ENCODE results near the gene GNAT3.

Gene GNAT3

GRCh38 chr7:80488851-80489370 lies 23.0 kb downstream of the GNAT3 start:
- no peak overlapping the region for H3K27ac ChIP-seq
- TF ChIP-seq, protein P1, sequence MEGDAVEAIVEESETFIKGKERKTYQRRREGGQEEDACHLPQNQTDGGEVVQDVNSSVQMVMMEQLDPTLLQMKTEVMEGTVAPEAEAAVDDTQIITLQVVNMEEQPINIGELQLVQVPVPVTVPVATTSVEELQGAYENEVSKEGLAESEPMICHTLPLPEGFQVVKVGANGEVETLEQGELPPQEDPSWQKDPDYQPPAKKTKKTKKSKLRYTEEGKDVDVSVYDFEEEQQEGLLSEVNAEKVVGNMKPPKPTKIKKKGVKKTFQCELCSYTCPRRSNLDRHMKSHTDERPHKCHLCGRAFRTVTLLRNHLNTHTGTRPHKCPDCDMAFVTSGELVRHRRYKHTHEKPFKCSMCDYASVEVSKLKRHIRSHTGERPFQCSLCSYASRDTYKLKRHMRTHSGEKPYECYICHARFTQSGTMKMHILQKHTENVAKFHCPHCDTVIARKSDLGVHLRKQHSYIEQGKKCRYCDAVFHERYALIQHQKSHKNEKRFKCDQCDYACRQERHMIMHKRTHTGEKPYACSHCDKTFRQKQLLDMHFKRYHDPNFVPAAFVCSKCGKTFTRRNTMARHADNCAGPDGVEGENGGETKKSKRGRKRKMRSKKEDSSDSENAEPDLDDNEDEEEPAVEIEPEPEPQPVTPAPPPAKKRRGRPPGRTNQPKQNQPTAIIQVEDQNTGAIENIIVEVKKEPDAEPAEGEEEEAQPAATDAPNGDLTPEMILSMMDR (conservative IDR thresholded peaks at IDR 0.05), result no peak

DNA sequence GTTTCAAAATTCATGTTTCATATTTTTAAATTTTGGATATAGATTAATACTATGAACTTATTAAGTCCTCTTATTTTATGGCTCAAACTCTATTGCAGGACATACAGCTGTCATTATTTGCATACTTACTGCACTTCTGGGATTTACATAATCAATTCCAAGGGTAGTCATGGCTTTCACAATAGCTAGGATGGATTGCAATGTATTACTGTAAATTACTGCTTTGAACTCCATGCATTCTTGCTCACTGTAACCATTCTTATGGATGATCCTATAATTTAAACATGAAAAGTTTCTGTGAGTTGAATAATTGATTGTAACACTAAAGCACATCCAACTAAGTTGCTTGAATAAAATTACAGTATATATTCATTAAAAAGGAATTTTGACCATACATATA lies 23.5 kb downstream of the GNAT3 start:
- TF ChIP-seq, protein P1 (conservative IDR thresholded peaks at IDR 0.05), result no peak
- H3K27ac ChIP-seq, result no peak overlapping the region

GRCh38 chr7:80485721-80486120 lies 26.1 kb downstream of the GNAT3 start:
- TF ChIP-seq, protein P1 (conservative IDR thresholded peaks at IDR 0.05), result no peak
- no peak overlapping the region for H3K27ac ChIP-seq

- no peak overlapping the region for H3K27ac ChIP-seq
- TF ChIP-seq, protein P1 (conservative IDR thresholded peaks at IDR 0.05), result no peak
Observed at GRCh38 chr7:80482950-80483349, 28.9 kb downstream of the GNAT3 start.

- TF ChIP-seq, protein P1 (conservative IDR thresholded peaks at IDR 0.05), result no peak
- no peak overlapping the region for H3K27ac ChIP-seq
Observed at GRCh38 chr7:80481196-80481884, 30.5 kb downstream of the GNAT3 start.

DNA sequence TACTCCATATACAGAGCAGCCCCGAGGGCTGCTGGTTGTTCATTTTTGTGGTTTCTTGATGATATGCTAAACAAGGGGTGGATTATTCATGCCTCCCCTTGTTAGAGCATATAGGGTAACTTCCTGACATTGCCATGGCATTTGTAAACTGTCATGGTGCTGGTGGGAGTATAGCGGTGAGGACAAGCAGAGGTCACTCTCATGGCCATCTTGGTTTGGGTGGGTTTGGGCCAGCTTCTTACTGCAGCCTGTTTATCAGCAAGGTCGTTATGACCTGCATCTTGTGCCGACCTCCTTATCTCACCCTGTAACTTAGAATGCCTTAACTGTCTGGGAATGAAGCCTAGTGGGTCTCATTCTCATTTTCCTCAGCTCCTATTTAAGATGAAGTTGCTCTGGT lies 31.3 kb downstream of the GNAT3 start:
- no peak overlapping the region for H3K27ac ChIP-seq
- TF ChIP-seq, protein P1 (conservative IDR thresholded peaks at IDR 0.05), result no peak

DNA sequence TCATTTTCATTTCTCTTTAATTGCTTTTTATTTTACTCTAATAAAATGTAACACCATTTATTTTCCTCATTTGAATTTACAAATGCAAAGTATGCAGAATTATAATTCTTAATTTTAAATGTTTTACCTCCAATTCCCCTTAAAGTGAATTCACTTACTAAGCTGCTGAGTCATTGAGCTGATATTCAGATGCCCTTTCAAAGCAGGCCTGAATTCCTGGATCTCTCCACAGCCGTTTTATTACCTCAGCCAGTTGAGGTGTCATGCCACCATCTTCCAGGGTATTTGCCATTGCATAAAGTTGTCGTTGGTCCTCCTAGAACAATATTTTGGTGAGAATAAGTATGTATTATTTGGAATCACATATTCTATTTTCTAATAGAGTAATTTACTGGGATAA lies 33.2 kb downstream of the GNAT3 start:
- no peak overlapping the region for H3K27ac ChIP-seq

More for the DNA sequence above, 33.2 kb downstream of the GNAT3 start:
- TF ChIP-seq, protein P1 (conservative IDR thresholded peaks at IDR 0.05), result no peak
